A549 (cell line): ENCODE results near the gene IRF5. TPM values are rescaled to one million over a fixed set of nuclear protein-coding genes. Genes with fewer than 3 reads are reported as not detected.

Source experiments
- ATAC-seq, 2 experiments: fragments of 200-7000 bp in 1 of 2; fragments of >200 bp in 1 of 2; cut with Nextera tagmentation in 1 of 2; cut with Tn5 transposase in 1 of 2; 3 replicates each; pipeline versions ENCODE4 v1.8.0 to v1.9.1; 2018 to 2020; ENCODE audit warnings: mild to moderate bottlenecking in 1 of 2, moderate library complexity in 1 of 2
- CTCF ChIA-PET: fragments of 300-600 bp; sonication (Branson Sonifier 250); formaldehyde crosslinking; extraction: SDS; loops from one replicate; lab custom pipeline; 2021; ENCODE audit warnings: antibody characterized with exemption, inconsistent platforms; lab: Yijun Ruan, JAX
- POLR2A ChIA-PET: fragments of 350-600 bp; formaldehyde crosslinking; extraction: SDS; loops from one replicate; lab custom pipeline; 2021; ENCODE audit warnings: antibody characterized with exemption, inconsistent platforms; lab: Yijun Ruan, JAX
- DNase-seq, 2 experiments: peaks; one replicate each; pipeline versions ENCODE4 v3.0.0 to v3.0.0-alpha.2; 2011 to 2016; ENCODE audit warnings: low read depth in 1 of 2, low spot score in 1 of 2
- FAIRE-seq: peaks from 2 replicates; lab custom pipeline; 2011; peaks lifted over from hg19 to GRCh38; lab: Jason Lieb, UNC
- H3K27ac ChIP-seq, 2 experiments: fragments of >200 bp; sonication (Bioruptor Twin); formaldehyde crosslinking; 3 replicates each; pipeline ENCODE4 v1.5.1; 2016 to 2017
- H3K4me1 ChIP-seq: fragments of >200 bp; sonication (Bioruptor Twin); formaldehyde crosslinking; 3 replicates; pipeline ENCODE4 v1.6.1; 2016
- H3K4me2 ChIP-seq: fragments of >200 bp; sonication (Bioruptor Twin); formaldehyde crosslinking; 3 replicates; pipeline ENCODE4 v1.6.1; 2016
- H3K4me3 ChIP-seq: fragments of >200 bp; sonication (Bioruptor Twin); formaldehyde crosslinking; 3 replicates; pipeline ENCODE4 v1.5.1; 2016
- H3K9me3 ChIP-seq: fragments of >200 bp; sonication (Bioruptor Twin); formaldehyde crosslinking; 3 replicates; pipeline ENCODE4 v1.6.1; 2016
- ATOH8 ChIP-seq: fragments of 250-450 bp; sonication (Bioruptor Pico); IDR thresholded peaks from 2 replicates; pipeline ENCODE4 v1.5.0; 2020; ENCODE audit warnings: low read depth, mild to moderate bottlenecking, moderate library complexity
- CBX2 ChIP-seq: fragments of 200-600 bp; sonication (generic); IDR thresholded peaks from 2 replicates; pipeline ENCODE4 v1.6.1; 2016; ENCODE audit warnings: low read depth, mild to moderate bottlenecking, borderline replicate concordance
- CBX8 ChIP-seq: fragments of 200-600 bp; sonication (generic); IDR thresholded peaks from 2 replicates; pipeline ENCODE4 v1.6.1; 2016
- CEBPB ChIP-seq, 2 experiments: fragments of >200 bp in 1 of 2; sonication (Bioruptor Twin) in 1 of 2; formaldehyde crosslinking in 1 of 2; IDR thresholded peaks; 2 replicates each; pipeline ENCODE4 v1.6.1; 2012 to 2016
- E2F6 ChIP-seq: IDR thresholded peaks from 2 replicates; pipeline ENCODE4 v1.6.1; 2012; ENCODE audit warnings: low read depth, borderline replicate concordance
- EHF ChIP-seq: fragments of 250-450 bp; sonication (Bioruptor Pico); IDR thresholded peaks from 2 replicates; pipeline ENCODE4 v1.5.0; 2020; ENCODE audit warnings: mild to moderate bottlenecking
- ELK1 ChIP-seq: fragments of 150-350 bp; IDR thresholded peaks from 2 replicates; pipeline ENCODE4 v1.6.1; 2014; ENCODE audit warnings: low read depth, mild to moderate bottlenecking, low read length
- ESRRA ChIP-seq: fragments of 150-350 bp; IDR thresholded peaks from 2 replicates; pipeline ENCODE4 v1.6.1; 2014; ENCODE audit warnings: mild to moderate bottlenecking, low read length, borderline replicate concordance
- GATA3 ChIP-seq: IDR thresholded peaks from 2 replicates; pipeline ENCODE4 v1.6.1; 2012; ENCODE audit warnings: borderline replicate concordance
- HEYL ChIP-seq: fragments of 250-450 bp; sonication (Bioruptor Pico); IDR thresholded peaks from 2 replicates; pipeline ENCODE4 v1.8.0; 2021; ENCODE audit warnings: mild to moderate bottlenecking, moderate library complexity
- JUNB ChIP-seq: fragments of >200 bp; sonication (Bioruptor Twin); formaldehyde crosslinking; IDR thresholded peaks from 2 replicates; pipeline ENCODE4 v1.6.1; 2016
- KDM1A ChIP-seq: fragments of 200-600 bp; sonication (generic); IDR thresholded peaks from 2 replicates; pipeline ENCODE4 v1.6.1; 2016; ENCODE audit warnings: low read depth, mild to moderate bottlenecking
- KDM5A ChIP-seq: fragments of 200-600 bp; sonication (generic); IDR thresholded peaks from 2 replicates; pipeline ENCODE4 v1.6.1; 2016; ENCODE audit warnings: antibody characterized with exemption, mild to moderate bottlenecking
- MAZ ChIP-seq: fragments of 150-350 bp; IDR thresholded peaks from 2 replicates; pipeline ENCODE4 v1.6.1; 2014; ENCODE audit warnings: antibody characterized with exemption, low read depth, low read length, borderline replicate concordance
- NFE2L2 ChIP-seq: fragments of 150-350 bp; conservative IDR thresholded peaks from 2 replicates; pipeline ENCODE4 v1.6.1; 2014; ENCODE audit warnings: low read length
- POLR2AphosphoS2 ChIP-seq: conservative IDR thresholded peaks from 2 replicates; pipeline ENCODE4 v1.6.1; 2012; ENCODE audit warnings: low read length, improper control_type of control experiment, inconsistent platforms
- RAD21 ChIP-seq, 2 experiments: fragments of >200 bp in 1 of 2; sonication (Bioruptor Twin) in 1 of 2; formaldehyde crosslinking in 1 of 2; IDR thresholded peaks in 1 of 2; conservative IDR thresholded peaks in 1 of 2; 2 replicates in 1 of 2; 3 replicates in 1 of 2; pipeline ENCODE4 v1.6.1; 2012 to 2018; ENCODE audit warnings: inconsistent platforms in 1 of 2
- RARB ChIP-seq: fragments of 250-450 bp; sonication (Bioruptor Pico); IDR thresholded peaks from 2 replicates; pipeline ENCODE4 v1.8.0; 2021; ENCODE audit warnings: mild to moderate bottlenecking, moderate library complexity
- RCOR1 ChIP-seq: fragments of 150-350 bp; IDR thresholded peaks from 2 replicates; pipeline ENCODE4 v1.6.1; 2014; ENCODE audit warnings: antibody characterized with exemption, low read length, low read depth
- RFX5 ChIP-seq: fragments of 450-650 bp; IDR thresholded peaks from 2 replicates; pipeline ENCODE4 v1.7.1; 2014; ENCODE audit warnings: antibody characterized with exemption, mild to moderate bottlenecking, moderate library complexity
- RNF2 ChIP-seq: fragments of 200-600 bp; sonication (generic); IDR thresholded peaks from 2 replicates; pipeline ENCODE4 v1.6.1; 2016; ENCODE audit warnings: low read depth, mild to moderate bottlenecking, antibody characterized with exemption, moderate library complexity, borderline replicate concordance
- SMC3 ChIP-seq: fragments of >200 bp; sonication (Bioruptor Twin); formaldehyde crosslinking; IDR thresholded peaks from 3 replicates; pipeline ENCODE4 v1.6.1; 2018; ENCODE audit warnings: inconsistent platforms
- SREBF2 ChIP-seq: fragments of 450-650 bp; IDR thresholded peaks from 2 replicates; pipeline ENCODE4 v1.6.1; 2014; ENCODE audit warnings: mild to moderate bottlenecking, moderate library complexity
- TFCP2L1 ChIP-seq: fragments of 250-450 bp; sonication (Bioruptor Pico); IDR thresholded peaks from 2 replicates; pipeline ENCODE4 v1.5.0; 2021; ENCODE audit warnings: mild to moderate bottlenecking
- TP53 ChIP-seq: fragments of 250-450 bp; sonication (Bioruptor Pico); IDR thresholded peaks from 2 replicates; pipeline ENCODE4 v1.5.0; 2021; ENCODE audit warnings: mild to moderate bottlenecking, moderate library complexity
- ZC3H11A ChIP-seq: fragments of 450-650 bp; IDR thresholded peaks from 2 replicates; pipeline ENCODE4 v1.6.1; 2014; ENCODE audit warnings: antibody characterized with exemption, mild to moderate bottlenecking
- WGBS: methylation state at CpG from one replicate; pipeline ENCODE4 v1.1.6; 2017; ENCODE audit errors: missing lambda C conversion rate; 5-methylcytosine and 5-hydroxymethylcytosine counted together
- polyA plus RNA-seq, 4 experiments: library from polyadenylated mRNA; depleted of rRNA in 3 of 4; stranded (reverse); fragments of >200 nt; fragmentation: RNase III in 1 of 4; extraction: RNeasy Plus Mini Kit Qiagen cat#74134 plus additional on column Dnase treatment in 1 of 4; gene quantifications; 2 replicates in 3 of 4; 3 replicates in 1 of 4; pipeline ENCODE4 v1.2.3, GENCODE V29; 2011 to 2017

Gene IRF5
- polyA plus RNA-seq, 2 of the 4 experiments (the other 2 are of a cell fraction): 5.5 to 8.7 TPM

GRCh38 chr7:128915841-128916642, 21.7 kb upstream of the IRF5 start:
- no peak for TF ChIP-seq EHF (CRISPR knock-in tag)
- no peak for TF ChIP-seq ZC3H11A
- TF ChIP-seq GATA3: no peak
- TF ChIP-seq RFX5: no peak
- TF ChIP-seq CBX8: no peak
- TF ChIP-seq SREBF2: no peak
- no peak for TF ChIP-seq ELK1
- no peak for TF ChIP-seq HEYL (CRISPR knock-in tag)
- TF ChIP-seq MAZ: no peak
- Histone ChIP-seq H3K4me1 (no peaks in the 10 kb centered on the region), H3K9me3 (no peaks in the 10 kb centered on the region), H3K4me3 (no peak overlapping the region), H3K27ac (no peak overlapping the region), H3K4me2 (no peak overlapping the region)
- ChIA-PET POLR2A (no interaction called here), CTCF (interaction anchor here (1.1 kb wide), 1 partner anchor 93 kb away, joined by 3 read pairs; no protein-coding TSS in a partner anchor)
- DNase-seq: no peak
- no peak for ATAC-seq
- no peak for FAIRE-seq
- WGBS: 90% methylated on average over 41 of the region's 69 CpGs

GRCh38 chr7:128916643-128916915, 21.1 kb upstream of the IRF5 start:
- no peaks in the 10 kb centered on the region for H3K4me1 ChIP-seq
- H3K9me3 ChIP-seq: no peaks in the 10 kb centered on the region
- ATAC-seq (no peak), FAIRE-seq (no peak), DNase-seq (no peak)
- no peak overlapping the region for H3K27ac ChIP-seq
- H3K4me3 ChIP-seq: no peak overlapping the region
- no peak overlapping the region for H3K4me2 ChIP-seq
- CTCF ChIA-PET: interaction anchor here (1.1 kb wide), 1 partner anchor 94 kb away, joined by 3 read pairs; no protein-coding TSS in a partner anchor
- 92% methylated on average over 5 of the region's 7 CpGs for WGBS
- no peak for TF ChIP-seq CBX2
- no peak for TF ChIP-seq JUNB
- TF ChIP-seq RARB: no peak
- no peak for TF ChIP-seq GATA3
- TF ChIP-seq TP53: no peak
- no peak for TF ChIP-seq RAD21 (conservative IDR thresholded peaks at IDR 0.05 in 1 of 2, IDR thresholded peaks at IDR 0.05 in 1 of 2)
- TF ChIP-seq TFCP2L1 (CRISPR knock-in tag): no peak
- no peak for TF ChIP-seq ZC3H11A
- no peak for TF ChIP-seq SMC3
- TF ChIP-seq HEYL (CRISPR knock-in tag): no peak
- no peak for TF ChIP-seq RCOR1
- TF ChIP-seq E2F6: no peak
- POLR2A ChIA-PET: no interaction called here

GRCh38 chr7:128917122-128917521, 20.6 kb upstream of the IRF5 start:
- Histone ChIP-seq H3K27ac (no peak overlapping the region), H3K9me3 (no peaks in the 10 kb centered on the region), H3K4me1 (no peaks in the 10 kb centered on the region), H3K4me2 (no peak overlapping the region), H3K4me3 (no peak overlapping the region)
- no peak for FAIRE-seq
- TF ChIP-seq KDM5A (no peak), ESRRA (no peak), RFX5 (no peak), KDM1A (no peak), ATOH8 (no peak), POLR2AphosphoS2 (no peak), RNF2 (no peak), CEBPB (IDR thresholded peaks at IDR 0.05) (no peak), ZC3H11A (no peak), SREBF2 (no peak), NFE2L2 (no peak)
- DNase-seq: no peak
- ChIA-PET CTCF (interaction anchor here (1.1 kb wide), 1 partner anchor 94 kb away, joined by 3 read pairs; no protein-coding TSS in a partner anchor), POLR2A (interaction anchor here (0.6 kb wide), 1 partner anchor 136 kb away, joined by 3 read pairs; no protein-coding TSS in a partner anchor)
- ATAC-seq: no peak; a peak in 1 of 6 replicates
- WGBS: 80% methylated on average over 1 of the region's 2 CpGs
